ENCODE results near the gene MVK.

- TF ChIP-seq, protein P1, sequence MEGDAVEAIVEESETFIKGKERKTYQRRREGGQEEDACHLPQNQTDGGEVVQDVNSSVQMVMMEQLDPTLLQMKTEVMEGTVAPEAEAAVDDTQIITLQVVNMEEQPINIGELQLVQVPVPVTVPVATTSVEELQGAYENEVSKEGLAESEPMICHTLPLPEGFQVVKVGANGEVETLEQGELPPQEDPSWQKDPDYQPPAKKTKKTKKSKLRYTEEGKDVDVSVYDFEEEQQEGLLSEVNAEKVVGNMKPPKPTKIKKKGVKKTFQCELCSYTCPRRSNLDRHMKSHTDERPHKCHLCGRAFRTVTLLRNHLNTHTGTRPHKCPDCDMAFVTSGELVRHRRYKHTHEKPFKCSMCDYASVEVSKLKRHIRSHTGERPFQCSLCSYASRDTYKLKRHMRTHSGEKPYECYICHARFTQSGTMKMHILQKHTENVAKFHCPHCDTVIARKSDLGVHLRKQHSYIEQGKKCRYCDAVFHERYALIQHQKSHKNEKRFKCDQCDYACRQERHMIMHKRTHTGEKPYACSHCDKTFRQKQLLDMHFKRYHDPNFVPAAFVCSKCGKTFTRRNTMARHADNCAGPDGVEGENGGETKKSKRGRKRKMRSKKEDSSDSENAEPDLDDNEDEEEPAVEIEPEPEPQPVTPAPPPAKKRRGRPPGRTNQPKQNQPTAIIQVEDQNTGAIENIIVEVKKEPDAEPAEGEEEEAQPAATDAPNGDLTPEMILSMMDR (IDR thresholded peaks at IDR 0.05; ENCODE audit: poor library complexity), result no peak
- TF ChIP-seq EZH2 (IDR thresholded peaks at IDR 0.05; ENCODE audit: borderline replicate concordance) (no peak), EZH2phosphoT487 (IDR thresholded peaks at IDR 0.05; ENCODE audit: low read depth, severe bottlenecking, unreplicated experiment) (no peak)
Measured at GRCh38 chr12:109610523-109610922, 36.9 kb downstream of the MVK start.
